GM12878 (cell line): Measurements from ENCODE around the gene NCF2. TPM values are rescaled to one million over a fixed set of nuclear protein-coding genes. Genes with fewer than 3 reads are reported as not detected.
A peak's percentile ranks its signal among the peaks of the same experiment; 100 is the strongest.

Experiments used
- ATAC-seq: fragments of 200-7000 bp; cut with Tn5 transposase; 3 replicates; pipeline ENCODE4 v1.9.1; 2020; ENCODE audit warnings: mild to moderate bottlenecking, moderate library complexity
- BruUV-seq: library from RNA; stranded (reverse); fragments of 400-500 nt; replicated peaks from 2 replicates; lab custom pipeline; 2021; lab: Mats Ljungman, UMichigan
- CTCF ChIA-PET: fragments of 300-600 bp; sonication (Branson Sonifier 250); formaldehyde crosslinking; extraction: SDS; loops from one replicate; lab custom pipeline; 2021; ENCODE audit warnings: inconsistent platforms; lab: Yijun Ruan, JAX
- POLR2A ChIA-PET: fragments of 350-600 bp; formaldehyde crosslinking; extraction: SDS; loops from one replicate; lab custom pipeline; 2021; ENCODE audit warnings: inconsistent platforms; lab: Charles Lee
- RAD21 ChIA-PET: fragments of 300-600 bp; sonication (Branson Sonifier 250); formaldehyde crosslinking; loops from one replicate; lab custom pipeline; 2023; ENCODE audit warnings: antibody characterized with exemption; ENCODE audit not compliant: unreplicated experiment; lab: Charles Lee
- SMC1A ChIA-PET: fragments of 300-600 bp; sonication (Branson Sonifier 250); formaldehyde crosslinking; loops from one replicate; lab custom pipeline; 2023; ENCODE audit not compliant: unreplicated experiment, uncharacterized antibody; lab: Charles Lee
- DNase-seq: peaks from one replicate; pipeline ENCODE4 v3.0.0-alpha.2; 2011; ENCODE audit warnings: low read depth, low spot score
- FAIRE-seq: peaks from 3 replicates; lab custom pipeline; 2011; peaks lifted over from hg19 to GRCh38; lab: Jason Lieb, UNC
- H2AFZ ChIP-seq: 2 replicates; pipeline ENCODE4 v1.6.0; 2011; ENCODE audit warnings: low read depth, low read length, control low read depth; ENCODE audit not compliant: control insufficient read depth
- H3K27ac ChIP-seq: 2 replicates; pipeline ENCODE4 v1.5.1; 2011; ENCODE audit warnings: control low read depth; ENCODE audit not compliant: control insufficient read depth, insufficient read depth
- H3K27me3 ChIP-seq, 2 experiments: replicated peaks in 1 of 2; 2 replicates each; pipeline versions ENCODE4 v1.6.0 to v1.6.1; 2011; ENCODE audit warnings: low read length in 1 of 2; ENCODE audit not compliant: control insufficient read depth in 2 of 2, insufficient read depth in 2 of 2
- H3K36me3 ChIP-seq, 2 experiments: 2 replicates each; pipeline ENCODE4 v1.5.1; 2011; ENCODE audit warnings: low read length in 1 of 2; ENCODE audit not compliant: control insufficient read depth in 2 of 2, insufficient read depth in 2 of 2
- H3K4me1 ChIP-seq: 2 replicates; pipeline ENCODE4 v1.6.1; 2011; ENCODE audit warnings: mild to moderate bottlenecking, low read length, moderate library complexity, mixed read lengths; ENCODE audit not compliant: control insufficient read depth, insufficient read depth
- H3K4me2 ChIP-seq: 2 replicates; pipeline ENCODE4 v1.6.0; 2011; ENCODE audit warnings: control low read depth; ENCODE audit not compliant: control insufficient read depth, insufficient read depth
- H3K4me3 ChIP-seq: fragments of 200-600 bp; sonication (generic); 2 replicates; pipeline ENCODE4 v1.5.1; 2016
- H3K79me2 ChIP-seq: 2 replicates; pipeline ENCODE4 v1.6.0; 2011; ENCODE audit warnings: low read length; ENCODE audit not compliant: control insufficient read depth, insufficient read depth
- H3K9ac ChIP-seq: 2 replicates; pipeline ENCODE4 v1.8.0; 2011; ENCODE audit warnings: low read length, control low read depth, mixed read lengths; ENCODE audit not compliant: control insufficient read depth, insufficient read depth
- H3K9me3 ChIP-seq: replicated peaks from 3 replicates; pipeline ENCODE4 v1.5.1; 2011; ENCODE audit warnings: mild to moderate bottlenecking, low read length; ENCODE audit not compliant: control insufficient read depth, insufficient read depth
- H4K20me1 ChIP-seq: 2 replicates; pipeline ENCODE4 v1.6.0; 2011; ENCODE audit not compliant: control insufficient read depth, insufficient read depth
- ATF2 ChIP-seq: IDR thresholded peaks from 2 replicates; pipeline ENCODE4 v1.6.1; 2012; ENCODE audit warnings: low read length, inconsistent platforms
- GATAD2B ChIP-seq: fragments of 450-650 bp; conservative IDR thresholded peaks from 2 replicates; pipeline ENCODE4 v1.6.1; 2017; ENCODE audit warnings: low read depth, mild to moderate bottlenecking, moderate library complexity
- HCFC1 ChIP-seq: fragments of 150-350 bp; IDR thresholded peaks from 2 replicates; pipeline ENCODE4 v1.6.1; 2014; ENCODE audit warnings: low read length
- LARP7 ChIP-seq: fragments of 450-650 bp; IDR thresholded peaks from 2 replicates; pipeline ENCODE4 v1.6.1; 2017; ENCODE audit warnings: mild to moderate bottlenecking
- YY1 ChIP-seq: IDR thresholded peaks from 2 replicates; pipeline ENCODE4 v1.6.1; 2011; ENCODE audit warnings: low read depth, mild to moderate bottlenecking, low read length
- ZNF687 ChIP-seq: fragments of 450-650 bp; IDR thresholded peaks from 2 replicates; pipeline ENCODE4 v1.6.1; 2017; ENCODE audit warnings: mild to moderate bottlenecking, moderate library complexity
- WGBS: methylation state at CpG from one replicate; pipeline ENCODE4 v1.1.6; 2016; ENCODE audit warnings: low lambda C conversion rate; ENCODE audit not compliant: insufficient replicate concordance, insufficient coverage; ENCODE audit errors: missing lambda C conversion rate; 5-methylcytosine and 5-hydroxymethylcytosine counted together
- in situ Hi-C: fragments of 300-500 bp; cut with MboI; formaldehyde crosslinking; loops from 9 replicates; pipeline ENCODE4 v1.14.3; 2018; ENCODE audit warnings: mixed read lengths
- intact Hi-C: fragments of 100-400 bp; cut with micrococcal nuclease; formaldehyde crosslinking; loops from one replicate; pipeline ENCODE4 v1.14.2; 2022; ENCODE audit not compliant: unreplicated experiment
- polyA plus RNA-seq, 11 experiments: library from polyadenylated mRNA; depleted of rRNA in 4 of 11; unstranded in 6 of 11; stranded (reverse) in 5 of 11; fragments of >200 nt; fragmentation: Nextera tagmentation in 4 of 11; fragmentation: Illumina TruSeq in 1 of 11; extraction: Ambion mirVana in 4 of 11; extraction: Trizol in 1 of 11; gene quantifications; 1 replicate in 1 of 11; 2 replicates in 10 of 11; pipeline versions ENCODE4 v1.2.1 to v1.2.3, GENCODE V29; 2011 to 2016; ENCODE audit warnings: inconsistent platforms in 2 of 11, missing spikeins in 2 of 11, low read depth in 1 of 11
- total RNA-seq, 4 experiments: library from RNA; depleted of rRNA in 3 of 4; stranded (reverse); fragments of >200 nt in 3 of 4; fragmentation: Illumina TruSeq in 1 of 4; extraction: Trizol in 1 of 4; gene quantifications; 2 replicates each; pipeline versions ENCODE4 v1.2.1 to v1.2.3, GENCODE V29; 2013 to 2021
- TF ChIP-seq, protein P1 (sequence below): fragments of 450-650 bp; conservative IDR thresholded peaks from 2 replicates; pipeline ENCODE4 v1.6.1; 2017; ENCODE audit warnings: mild to moderate bottlenecking, moderate library complexity
- TF ChIP-seq, protein P2 (sequence below): fragments of 450-650 bp; formaldehyde crosslinking; IDR thresholded peaks from 2 replicates; pipeline ENCODE4 v1.4.0; 2022; ENCODE audit warnings: mild to moderate bottlenecking, moderate library complexity

The NCF2 gene
- total and polyA plus RNA-seq, 10 of the 15 experiments (the other 5 are each of a cell fraction or from before 2014, with no cell fraction given), result 31.4 to 256 (median 77.1) TPM

GRCh38 chr1:183635606-183636333 lies 45.5 kb upstream of the NCF2 start, which contains the start of gene ARPC5:
TSS of gene ARPC5 (minus strand) at chr1:183635783. CDS start at chr1:183635659, 124 bp downstream.
- peak within 1 kb of the TSS; percentile 98 for H3K9ac ChIP-seq
- ChIA-PET POLR2A (interaction anchor here (0.6 to 3.9 kb wide), 10 partner anchors 9 to 275 kb away, joined by 3 to 27 read pairs (median 4); partner anchors contain the start of gene APOBEC4), SMC1A (interaction anchor here (1.1 to 6.6 kb wide), 4 partner anchors 18 to 279 kb away, joined by 3 to 70 read pairs (median 30); partner anchors contain the start of gene APOBEC4), CTCF (interaction anchor here (5.6 to 5.8 kb wide), 2 partner anchors 18 to 280 kb away, joined by 59 to 81 read pairs; partner anchors contain the start of gene APOBEC4), RAD21 (interaction anchor here (0.8 to 3.0 kb wide), 2 partner anchors 263 to 280 kb away, joined by 3 to 23 read pairs; no protein-coding TSS in a partner anchor)
- H2AFZ ChIP-seq, result peak within 1 kb of the TSS; percentile 96
- intact Hi-C loops, result loop anchor here (1.0 to 5.0 kb wide), 2 partner anchors 31 to 277 kb away; no protein-coding TSS in a partner anchor
- H3K4me1 ChIP-seq, result 0 out of 2 replicates have a peak, but pooled peaks cover 3% of the 10 kb centered on the region
- H3K36me3 ChIP-seq, result peaks cover 0 to 3% of the 10 kb centered on the region in 2 experiments; a peak in 1 of 4 replicates
- no TSS peak for BruUV-seq
- peak within 1 kb of the TSS; percentile 96 for H3K27ac ChIP-seq
- peak within 1 kb of the TSS; percentile 93 for H3K4me3 ChIP-seq
- no peaks in the 10 kb centered on the region for H4K20me1 ChIP-seq
- peak; percentile 95 for DNase-seq
- no peaks in the 10 kb centered on the region for H3K9me3 ChIP-seq
- 2% methylated on average over 63 of the region's 65 CpGs for WGBS
- peak; percentile 90 for FAIRE-seq
- peaks cover 57% of the 10 kb centered on the region for H3K79me2 ChIP-seq
- peak within 1 kb of the TSS; percentile 98 for H3K4me2 ChIP-seq
- peak; percentile 86 for ATAC-seq
- in situ Hi-C loops, result no loop called here
- no peaks in the 10 kb centered on the region for H3K27me3 ChIP-seq
- TF ChIP-seq ATF2 (no peak), YY1 (peak; percentile 34; the same call in 1 of the 2 replicates), LARP7 (peak; percentile 80), GATAD2B (peak; percentile 85), HCFC1 (no peak; the same call in 1 of the 2 replicates), ZNF687 (no peak)
- TF ChIP-seq, protein P1, sequence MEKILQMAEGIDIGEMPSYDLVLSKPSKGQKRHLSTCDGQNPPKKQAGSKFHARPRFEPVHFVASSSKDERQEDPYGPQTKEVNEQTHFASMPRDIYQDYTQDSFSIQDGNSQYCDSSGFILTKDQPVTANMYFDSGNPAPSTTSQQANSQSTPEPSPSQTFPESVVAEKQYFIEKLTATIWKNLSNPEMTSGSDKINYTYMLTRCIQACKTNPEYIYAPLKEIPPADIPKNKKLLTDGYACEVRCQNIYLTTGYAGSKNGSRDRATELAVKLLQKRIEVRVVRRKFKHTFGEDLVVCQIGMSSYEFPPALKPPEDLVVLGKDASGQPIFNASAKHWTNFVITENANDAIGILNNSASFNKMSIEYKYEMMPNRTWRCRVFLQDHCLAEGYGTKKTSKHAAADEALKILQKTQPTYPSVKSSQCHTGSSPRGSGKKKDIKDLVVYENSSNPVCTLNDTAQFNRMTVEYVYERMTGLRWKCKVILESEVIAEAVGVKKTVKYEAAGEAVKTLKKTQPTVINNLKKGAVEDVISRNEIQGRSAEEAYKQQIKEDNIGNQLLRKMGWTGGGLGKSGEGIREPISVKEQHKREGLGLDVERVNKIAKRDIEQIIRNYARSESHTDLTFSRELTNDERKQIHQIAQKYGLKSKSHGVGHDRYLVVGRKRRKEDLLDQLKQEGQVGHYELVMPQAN, result peak; percentile 87
- TF ChIP-seq, protein P2, sequence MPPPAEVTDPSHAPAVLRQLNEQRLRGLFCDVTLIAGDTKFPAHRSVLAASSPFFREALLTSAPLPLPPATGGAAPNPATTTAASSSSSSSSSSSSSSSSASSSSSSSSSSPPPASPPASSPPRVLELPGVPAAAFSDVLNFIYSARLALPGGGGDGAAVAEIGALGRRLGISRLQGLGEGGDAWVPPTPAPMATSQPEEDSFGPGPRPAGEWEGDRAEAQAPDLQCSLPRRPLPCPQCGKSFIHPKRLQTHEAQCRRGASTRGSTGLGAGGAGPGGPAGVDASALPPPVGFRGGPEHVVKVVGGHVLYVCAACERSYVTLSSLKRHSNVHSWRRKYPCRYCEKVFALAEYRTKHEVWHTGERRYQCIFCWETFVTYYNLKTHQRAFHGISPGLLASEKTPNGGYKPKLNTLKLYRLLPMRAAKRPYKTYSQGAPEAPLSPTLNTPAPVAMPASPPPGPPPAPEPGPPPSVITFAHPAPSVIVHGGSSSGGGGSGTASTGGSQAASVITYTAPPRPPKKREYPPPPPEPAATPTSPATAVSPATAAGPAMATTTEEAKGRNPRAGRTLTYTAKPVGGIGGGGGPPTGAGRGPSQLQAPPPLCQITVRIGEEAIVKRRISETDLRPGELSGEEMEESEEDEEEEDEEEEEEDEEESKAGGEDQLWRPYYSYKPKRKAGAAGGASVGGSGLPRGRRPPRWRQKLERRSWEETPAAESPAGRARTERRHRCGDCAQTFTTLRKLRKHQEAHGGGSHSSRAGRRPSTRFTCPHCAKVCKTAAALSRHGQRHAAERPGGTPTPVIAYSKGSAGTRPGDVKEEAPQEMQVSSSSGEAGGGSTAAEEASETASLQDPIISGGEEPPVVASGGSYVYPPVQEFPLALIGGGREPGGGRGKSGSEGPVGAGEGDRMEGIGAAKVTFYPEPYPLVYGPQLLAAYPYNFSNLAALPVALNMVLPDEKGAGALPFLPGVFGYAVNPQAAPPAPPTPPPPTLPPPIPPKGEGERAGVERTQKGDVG (CRISPR knock-in tag), result peak; percentile 82; the same call in 1 of the 2 replicates
